Measurements from ENCODE around the gene BANK1.

Gene BANK1

GRCh38 chr4:101958547-101958946, 168.0 kb downstream of the BANK1 start:
- DNase-seq (ENCODE audit: low read depth): no peak

DNA sequence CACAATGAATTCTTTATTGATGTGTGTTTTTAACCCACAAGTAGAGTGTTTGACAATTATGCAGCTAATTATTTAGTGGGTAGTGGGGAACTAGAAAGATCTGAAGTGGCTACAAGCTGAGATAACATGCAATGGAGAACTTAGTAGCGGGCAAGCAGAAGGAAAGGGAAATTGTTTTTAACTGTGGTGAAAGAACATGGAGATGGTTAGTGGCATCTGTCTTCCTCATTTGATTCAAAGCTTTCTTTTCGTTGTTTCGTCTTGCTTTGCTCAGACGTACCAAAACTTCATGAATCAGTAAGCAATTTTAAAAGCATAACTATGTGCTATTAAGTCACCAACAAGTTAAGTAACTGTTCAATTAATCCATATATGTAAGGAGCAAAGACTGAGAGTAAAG, 169.9 kb downstream of the BANK1 start:
- no peak for DNase-seq (ENCODE audit: low read depth)

DNA sequence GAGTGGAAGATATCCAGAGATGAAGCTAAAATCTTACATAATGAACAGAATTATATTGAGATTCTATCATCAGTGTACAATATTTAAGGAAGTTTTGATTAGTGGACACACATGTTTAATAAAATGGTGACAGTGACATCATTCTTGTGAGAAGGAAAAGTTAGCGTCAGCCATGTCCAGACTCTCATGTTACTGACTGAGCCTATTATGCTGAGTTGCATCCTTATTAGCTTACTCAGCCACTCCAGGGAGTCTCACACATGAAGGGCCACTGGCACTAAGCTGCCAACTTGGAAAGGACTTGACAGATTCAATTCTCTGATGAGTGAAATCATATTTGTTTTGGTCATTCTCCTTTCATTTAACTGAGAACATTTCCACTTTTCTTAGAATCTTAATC, 170.6 kb downstream of the BANK1 start:
- peak; percentile 74 for DNase-seq (ENCODE audit: low read depth)

- no peak for DNase-seq (ENCODE audit: low read depth)
Measured at GRCh38 chr4:101967697-101968346, 177.3 kb downstream of the BANK1 start.

- no peak for DNase-seq (ENCODE audit: low read depth)
Measured at GRCh38 chr4:101968364-101968763, 177.8 kb downstream of the BANK1 start.

GRCh38 chr4:101969965-101970364, 179.4 kb downstream of the BANK1 start:
- no peak for DNase-seq (ENCODE audit: low read depth)

DNA sequence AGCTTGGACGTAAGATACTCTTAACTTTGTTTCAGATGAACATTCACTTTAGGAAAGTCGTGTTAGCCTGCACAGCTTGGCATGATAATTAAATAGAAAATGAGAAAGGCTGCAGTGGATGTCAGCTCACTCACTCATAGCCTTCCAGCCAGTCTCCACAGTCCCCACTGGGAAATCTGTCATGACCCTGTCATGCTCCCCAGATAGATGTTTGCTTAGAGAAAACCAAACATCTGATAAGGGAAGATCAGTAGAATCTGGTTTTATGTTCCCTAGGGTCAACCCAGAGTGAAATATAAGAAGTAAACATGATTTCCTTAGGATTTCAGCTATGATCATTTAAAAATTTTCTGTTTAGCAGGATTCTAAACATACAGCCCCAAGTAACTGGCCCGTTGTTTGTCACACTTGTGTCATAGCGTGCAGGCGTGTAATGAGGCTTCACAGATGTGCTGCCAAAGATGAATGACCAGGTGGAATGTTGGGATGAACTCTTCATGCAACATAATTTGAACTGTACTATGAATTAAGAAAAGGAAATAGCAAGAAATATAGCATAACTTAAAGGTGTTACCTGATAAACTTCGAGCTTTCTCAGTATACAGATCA, 180.1 kb downstream of the BANK1 start:
- DNase-seq (ENCODE audit: low read depth): no peak

- no peak for DNase-seq (ENCODE audit: low read depth)
Measured at GRCh38 chr4:101972791-101973190, 182.3 kb downstream of the BANK1 start.

DNA sequence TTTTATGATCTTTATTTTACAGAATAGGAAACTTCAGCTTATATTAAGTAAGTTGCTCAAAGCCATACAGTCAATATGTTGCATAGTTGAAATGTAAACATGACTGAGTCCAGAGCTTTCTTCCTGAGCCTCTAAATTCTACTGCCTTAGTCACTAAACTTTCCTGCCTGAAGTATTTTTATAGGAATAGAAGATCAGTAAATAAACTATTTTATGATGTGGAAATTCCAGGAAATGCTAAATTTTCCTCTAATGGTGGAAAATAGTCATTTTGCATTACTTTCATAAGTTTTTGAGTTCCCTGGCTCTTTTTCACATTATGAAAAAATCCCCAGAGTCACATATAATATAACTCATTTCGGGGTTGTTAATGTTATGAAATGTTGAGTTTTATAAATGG, 182.8 kb downstream of the BANK1 start:
- DNase-seq (ENCODE audit: low read depth): peak; percentile 66

- peak; percentile 99 for DNase-seq (ENCODE audit: low read depth)
Measured at GRCh38 chr4:101977076-101977475, 186.5 kb downstream of the BANK1 start.

GRCh38 chr4:101981756-101982155, 191.2 kb downstream of the BANK1 start:
- DNase-seq (ENCODE audit: low read depth): no peak

DNA sequence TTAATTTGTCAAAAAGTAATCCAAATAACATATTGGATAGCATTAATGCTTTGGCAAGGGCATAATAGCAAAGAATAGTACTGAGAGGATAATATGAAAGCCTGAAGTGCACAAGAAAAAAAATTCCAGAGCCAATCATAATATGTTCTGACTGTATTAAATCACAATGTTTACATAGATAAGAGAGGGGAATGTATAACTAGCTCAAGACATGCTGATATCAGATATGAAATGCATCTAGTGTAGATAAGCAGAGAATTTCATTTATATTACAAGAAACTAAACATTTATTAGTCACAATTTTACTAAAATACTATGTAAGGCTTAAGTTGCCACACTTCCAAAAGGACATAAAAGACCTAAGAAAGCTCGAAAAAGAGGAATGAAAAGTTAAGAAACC, 193.3 kb downstream of the BANK1 start:
- DNase-seq (ENCODE audit: low read depth): no peak

GRCh38 chr4:101987623-101988243, 197.2 kb downstream of the BANK1 start:
- DNase-seq (ENCODE audit: low read depth): no peak

DNA sequence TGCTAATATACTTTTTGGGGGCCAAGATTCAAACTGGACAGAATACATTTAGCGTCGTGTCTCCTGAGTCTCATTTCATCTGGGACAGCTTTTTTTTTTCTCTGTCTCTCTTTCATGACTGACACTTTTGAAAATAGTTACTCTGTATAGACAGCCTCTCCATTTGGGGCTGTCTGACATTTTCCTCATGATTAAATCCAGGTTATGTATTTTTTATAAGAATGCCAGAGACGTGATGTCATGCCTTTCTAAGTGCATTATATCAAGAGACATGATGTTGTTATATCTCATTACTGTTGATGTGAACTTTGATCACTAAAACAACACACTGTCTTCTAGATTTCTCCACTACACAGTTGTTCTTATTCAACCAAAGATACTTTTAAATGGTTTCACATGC, 199.0 kb downstream of the BANK1 start:
- DNase-seq (ENCODE audit: low read depth): no peak

DNA sequence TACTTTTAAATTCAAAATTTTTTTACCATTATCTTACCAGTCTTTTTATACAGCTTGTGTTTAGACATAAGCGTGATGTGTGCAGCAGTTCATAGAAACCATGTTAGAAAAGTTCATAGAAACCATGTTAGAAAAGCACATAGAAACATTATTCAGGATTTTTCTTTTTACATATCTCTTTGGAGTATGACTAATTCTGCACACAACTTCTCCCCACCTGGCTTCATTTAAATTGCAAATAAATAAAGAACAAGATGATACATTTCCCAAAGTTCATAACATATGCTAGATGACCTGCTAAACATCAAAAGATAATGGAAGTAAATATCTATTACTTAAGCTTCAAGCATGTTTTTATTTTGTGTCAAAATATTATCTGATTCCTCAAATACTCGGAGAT, 201.9 kb downstream of the BANK1 start:
- DNase-seq (ENCODE audit: low read depth): no peak

DNA sequence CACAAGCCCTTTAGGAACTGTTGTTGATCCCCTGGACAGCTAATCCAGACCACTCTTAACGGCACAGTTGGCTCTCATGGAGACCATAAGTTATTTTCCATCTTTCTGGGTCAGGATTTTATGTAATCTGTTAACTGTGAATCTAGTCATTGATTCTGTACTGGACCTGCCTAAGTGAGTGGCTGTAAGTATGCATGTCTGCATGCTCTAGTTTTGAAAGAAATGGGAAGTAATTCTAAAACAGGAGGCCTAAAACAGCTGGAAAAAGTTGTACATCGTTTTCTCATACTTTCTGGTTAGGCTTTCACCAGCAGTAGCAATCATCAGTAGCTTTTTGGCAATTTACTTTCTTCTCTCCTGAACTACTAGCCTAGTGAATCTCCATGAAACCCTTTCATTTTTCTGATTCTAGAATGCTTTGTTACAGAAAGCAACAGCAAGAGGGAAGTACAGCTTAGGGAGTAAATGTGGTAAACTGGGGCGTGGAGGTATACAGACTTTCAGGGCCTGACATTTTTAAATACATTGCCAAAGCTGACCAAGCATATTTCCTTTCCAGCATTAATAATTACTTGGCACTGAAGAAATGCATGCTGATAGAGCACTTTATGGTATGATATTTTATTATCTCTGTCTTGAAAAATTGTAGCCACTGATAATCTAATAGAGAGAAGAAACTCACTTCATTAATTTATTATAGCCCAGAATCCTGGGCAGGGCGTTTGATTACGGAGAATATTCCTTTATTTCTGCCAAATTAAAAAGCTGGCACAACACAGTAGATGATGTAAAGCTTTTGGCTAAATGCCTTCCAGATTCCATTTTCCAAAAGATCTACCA, 202.7 kb downstream of the BANK1 start:
- DNase-seq (ENCODE audit: low read depth): no peak

GRCh38 chr4:101993842-101994775, 203.6 kb downstream of the BANK1 start:
- DNase-seq (ENCODE audit: low read depth): no peak

- no peak for DNase-seq (ENCODE audit: low read depth)
Measured at GRCh38 chr4:102007959-102008425, 217.5 kb downstream of the BANK1 start.

DNA sequence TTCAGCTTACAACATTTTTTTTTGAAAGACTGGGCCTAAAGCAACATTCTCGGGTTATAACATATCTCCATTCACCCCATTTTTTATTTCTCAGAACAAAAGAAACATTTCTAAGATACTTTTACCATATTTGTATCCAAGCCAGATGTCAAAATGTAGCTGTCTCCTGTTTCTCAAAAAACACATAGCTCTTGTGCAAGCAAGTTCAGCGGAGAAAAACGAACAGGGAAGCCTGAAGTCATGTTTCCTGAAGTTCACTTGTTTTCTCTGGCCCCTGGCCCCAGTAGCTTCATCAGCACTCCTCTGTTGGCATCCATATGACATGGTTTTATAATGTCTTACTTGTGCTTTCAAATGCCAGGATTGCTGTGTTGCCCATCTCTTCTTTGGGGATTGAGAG, 218.2 kb downstream of the BANK1 start:
- DNase-seq (ENCODE audit: low read depth): peak; percentile 31

DNA sequence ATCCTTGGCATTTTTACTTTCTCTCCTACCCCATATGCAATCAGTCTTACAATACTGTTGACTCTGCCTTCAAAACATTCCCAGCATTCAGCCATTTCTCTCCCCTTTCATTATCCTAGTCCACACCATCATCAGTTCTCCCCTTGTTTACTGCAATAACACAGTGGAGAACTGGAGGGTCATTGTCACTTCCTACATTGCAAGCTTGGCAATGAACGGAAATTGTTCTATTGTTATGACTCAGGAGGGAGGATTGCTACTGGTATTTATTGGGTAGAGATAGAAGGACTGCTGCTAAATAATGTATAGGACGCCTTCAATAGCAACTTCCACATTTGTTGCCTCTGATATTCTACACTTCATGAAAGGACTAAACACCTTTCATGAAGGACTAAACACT, 231.8 kb downstream of the BANK1 start:
- no peak for DNase-seq (ENCODE audit: low read depth)

DNA sequence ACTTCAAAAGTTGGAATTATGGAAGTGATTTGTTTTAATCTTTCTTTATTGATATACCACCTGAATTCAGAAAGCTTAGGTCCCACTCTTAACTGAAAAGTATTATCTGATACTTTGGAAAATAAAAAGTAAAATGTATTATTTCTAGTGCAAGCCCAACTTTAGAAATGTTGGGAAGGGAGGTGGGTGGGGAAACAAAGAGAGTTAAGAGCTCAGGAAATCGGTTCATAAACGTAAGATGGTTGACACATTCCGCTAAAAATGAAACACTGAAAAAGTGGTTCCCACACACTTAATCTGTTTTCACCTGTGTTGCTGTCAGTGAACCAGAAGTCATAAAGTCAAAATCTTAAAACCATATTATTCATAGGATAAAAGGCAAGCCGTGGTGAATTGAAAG, 237.4 kb downstream of the BANK1 start:
- no peak for DNase-seq (ENCODE audit: low read depth)

GRCh38 chr4:102031406-102031805, 240.9 kb downstream of the BANK1 start:
- DNase-seq (ENCODE audit: low read depth): no peak
